OCI-LY7 (cell line): ENCODE measurements around the gene HMG20A. TPM values are rescaled to one million over a fixed set of nuclear protein-coding genes. Genes with fewer than 3 reads are reported as not detected.

Experiments used
- BruUV-seq: library from RNA; stranded (reverse); fragments of 400-500 nt; replicated peaks from 2 replicates; lab custom pipeline; 2021; lab: Mats Ljungman, UMichigan
- CTCF ChIA-PET: fragments of 300-600 bp; sonication (Branson Sonifier 250); formaldehyde crosslinking; loops from one replicate; lab custom pipeline; 2022; ENCODE audit warnings: antibody characterized with exemption; ENCODE audit not compliant: unreplicated experiment; lab: Charles Lee
- POLR2A ChIA-PET: fragments of 300-600 bp; sonication (Branson Sonifier 250); formaldehyde crosslinking; loops from one replicate; lab custom pipeline; 2022; ENCODE audit warnings: antibody characterized with exemption; lab: Charles Lee
- DNase-seq: peaks from one replicate; pipeline ENCODE4 v3.0.0-alpha.2; 2015; ENCODE audit warnings: low spot score
- H2AFZ ChIP-seq: fragments of 200-600 bp; sonication (generic), shearing (Covaris generic); 2 replicates; pipeline ENCODE4 v1.6.1; 2014; ENCODE audit warnings: mild to moderate bottlenecking, antibody characterized with exemption, low read length, moderate library complexity
- H3K27ac ChIP-seq: fragments of 200-600 bp; sonication (generic); 2 replicates; pipeline ENCODE4 v1.5.1; 2014; ENCODE audit warnings: mixed run types, low read depth, mild to moderate bottlenecking, moderate library complexity, low read length, inconsistent platforms; ENCODE audit not compliant: poor library complexity, severe bottlenecking
- H3K36me3 ChIP-seq: fragments of 200-600 bp; sonication (generic); 2 replicates; pipeline ENCODE4 v1.6.1; 2014; ENCODE audit warnings: mild to moderate bottlenecking, antibody characterized with exemption, low read length, moderate library complexity, mixed read lengths; ENCODE audit not compliant: insufficient read depth
- H3K4me1 ChIP-seq: fragments of 200-600 bp; sonication (generic); 2 replicates; pipeline ENCODE4 v1.5.1; 2014; ENCODE audit warnings: mild to moderate bottlenecking, low read length; ENCODE audit not compliant: insufficient read depth, poor library complexity, severe bottlenecking
- H3K4me2 ChIP-seq: fragments of 200-600 bp; sonication (generic); 2 replicates; pipeline ENCODE4 v1.6.1; 2014; ENCODE audit warnings: mild to moderate bottlenecking, low read length
- H3K4me3 ChIP-seq: fragments of 200-600 bp; sonication (generic); 2 replicates; pipeline ENCODE4 v1.5.1; 2014; ENCODE audit warnings: mild to moderate bottlenecking, low read depth, low read length; ENCODE audit not compliant: poor library complexity, severe bottlenecking
- H3K79me2 ChIP-seq: fragments of 200-600 bp; sonication (generic); 2 replicates; pipeline ENCODE4 v1.6.1; 2016; ENCODE audit warnings: low read depth, mild to moderate bottlenecking, low read length, moderate library complexity, mixed read lengths; ENCODE audit not compliant: insufficient read depth
- H3K9me2 ChIP-seq: fragments of 200-600 bp; sonication (generic); 2 replicates; pipeline ENCODE4 v1.6.1; 2016; ENCODE audit warnings: mild to moderate bottlenecking, low read length, mixed read lengths; ENCODE audit not compliant: insufficient read depth
- H3K9me3 ChIP-seq: fragments of 200-600 bp; sonication (generic); 2 replicates; pipeline ENCODE4 v1.6.1; 2014; ENCODE audit warnings: mild to moderate bottlenecking, mixed run types, low read length, mixed read lengths
- H4K20me1 ChIP-seq: fragments of 200-600 bp; sonication (generic); 2 replicates; pipeline ENCODE4 v1.6.1; 2014; ENCODE audit warnings: mild to moderate bottlenecking, antibody characterized with exemption, low read length, moderate library complexity, mixed read lengths; ENCODE audit not compliant: insufficient read depth
- CTCF ChIP-seq: fragments of 200-600 bp; sonication (generic); conservative IDR thresholded peaks from 2 replicates; pipeline ENCODE4 v1.5.1; 2014; ENCODE audit warnings: mild to moderate bottlenecking, antibody characterized with exemption, low read length, moderate library complexity, mixed read lengths
- EZH2phosphoT487 ChIP-seq: fragments of 200-600 bp; sonication (generic); IDR thresholded peaks from 2 replicates; pipeline ENCODE4 v1.6.1; 2018; ENCODE audit warnings: low read depth, borderline replicate concordance, mild to moderate bottlenecking, mixed run types, antibody characterized with exemption, low read length, moderate library complexity, mixed read lengths
- intact Hi-C: fragments of 100-400 bp; cut with micrococcal nuclease; formaldehyde crosslinking; loops from one replicate; pipeline ENCODE4 v1.10.0; 2022; ENCODE audit not compliant: unreplicated experiment
- total RNA-seq, 2 experiments: library from RNA; depleted of rRNA in 1 of 2; stranded (reverse); fragments of >200 nt in 1 of 2; shearing (Covaris generic) in 1 of 2; gene quantifications; 2 replicates each; pipeline ENCODE4 v1.2.3, GENCODE V29; 2014 to 2022

HMG20A gene
- total RNA-seq, 2 experiments from 2014 or later = 29.1 to 49.9 TPM

DNA sequence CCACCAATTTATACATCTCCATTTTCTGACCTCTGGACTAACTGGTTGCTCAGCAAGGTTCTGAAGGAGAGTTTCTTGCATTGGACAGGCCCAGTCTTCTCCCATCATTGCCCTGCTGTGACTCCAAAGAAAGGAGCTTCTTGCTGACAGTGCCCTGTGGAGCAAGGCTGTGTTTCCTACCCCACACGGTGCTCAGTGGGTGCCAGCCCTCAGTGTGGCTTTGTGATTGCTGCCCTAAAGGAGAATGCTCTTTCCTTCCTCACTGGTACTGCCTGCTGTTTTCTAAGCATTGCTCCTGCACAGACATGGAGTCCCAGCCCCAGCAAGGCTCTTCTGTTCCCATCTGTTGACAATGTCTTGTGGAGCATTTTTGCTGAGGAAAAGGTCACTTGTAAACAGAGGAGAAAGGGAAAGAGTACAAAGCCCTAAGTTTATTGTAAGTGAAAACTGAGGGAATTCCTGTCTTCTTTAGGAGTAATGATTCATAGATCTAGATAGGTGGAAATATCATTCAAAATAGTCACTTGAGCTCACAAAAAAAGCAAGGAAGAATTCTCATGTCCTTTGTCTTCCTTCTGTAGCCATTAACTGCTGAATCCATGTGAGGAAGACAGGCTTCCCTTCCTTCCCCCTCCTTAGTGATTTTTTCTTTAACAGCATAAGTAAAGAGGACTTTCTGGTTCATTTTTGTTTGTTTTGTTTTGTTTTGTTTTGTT lies 62.9 kb downstream of the HMG20A start:
- no peak for DNase-seq
- ChIA-PET CTCF (no interaction called here), POLR2A (no interaction called here)
- Histone ChIP-seq H3K27ac (no peak overlapping the region), H3K4me2 (no peak overlapping the region), H3K9me2 (no peaks in the 10 kb centered on the region), H3K9me3 (no peaks in the 10 kb centered on the region), H3K36me3 (peaks cover 69% of the 10 kb centered on the region), H3K4me3 (no peak overlapping the region), H3K4me1 (no peaks in the 10 kb centered on the region), H2AFZ (no peak overlapping the region), H3K79me2 (no peaks in the 10 kb centered on the region), H4K20me1 (no peaks in the 10 kb centered on the region)
- no peak for TF ChIP-seq EZH2phosphoT487
- TF ChIP-seq CTCF = no peak
- BruUV-seq = TSS peak; percentile 22
- intact Hi-C loops = no loop called here

- BruUV-seq = no TSS peak
- no peak overlapping the region for H3K27ac ChIP-seq
- ChIA-PET CTCF (no interaction called here), POLR2A (no interaction called here)
- no peak overlapping the region for H3K4me2 ChIP-seq
- no peaks in the 10 kb centered on the region for H3K9me2 ChIP-seq
- no peak overlapping the region for H3K4me3 ChIP-seq
- no peaks in the 10 kb centered on the region for H3K9me3 ChIP-seq
- H3K36me3 ChIP-seq = peaks cover 55% of the 10 kb centered on the region
- no peak overlapping the region for H2AFZ ChIP-seq
- intact Hi-C loops = no loop called here
- DNase-seq = no peak
- no peaks in the 10 kb centered on the region; the same call in 1 of the 2 replicates for H4K20me1 ChIP-seq
- TF ChIP-seq CTCF (no peak), EZH2phosphoT487 (no peak)
- H3K4me1 ChIP-seq = no peaks in the 10 kb centered on the region
- H3K79me2 ChIP-seq = no peaks in the 10 kb centered on the region
Observed at GRCh38 chr15:77484994-77485393, 64.3 kb downstream of the HMG20A start.
